Mesenchymal stem cell (in vitro differentiated cells and primary cell): ENCODE data around the gene CATSPERD.

Source experiments
- DNase-seq: peaks from one replicate; pipeline ENCODE4 v3.0.0-alpha.2; 2013
- H2AFZ ChIP-seq: one replicate; pipeline ENCODE4 v1.6.1; 2013; ENCODE audit warnings: low read depth, mild to moderate bottlenecking, control low read depth, inconsistent platforms, low read length, moderate library complexity
- H2AK5ac ChIP-seq: 2 replicates; pipeline ENCODE4 v1.6.1; 2013; ENCODE audit warnings: low read length, moderate library complexity, mild to moderate bottlenecking, inconsistent platforms; ENCODE audit not compliant: severe bottlenecking
- H2BK120ac ChIP-seq: one replicate; pipeline ENCODE4 v1.6.1; 2013; ENCODE audit warnings: low read depth, mild to moderate bottlenecking, inconsistent platforms, low read length, moderate library complexity
- H2BK12ac ChIP-seq, 2 experiments: one replicate each; pipeline ENCODE4 v1.6.1; 2013; ENCODE audit warnings: inconsistent platforms in 2 of 2, low read length in 2 of 2, mild to moderate bottlenecking in 2 of 2, moderate library complexity in 2 of 2, control low read depth in 1 of 2
- H2BK15ac ChIP-seq: one replicate; pipeline ENCODE4 v1.6.1; 2013; ENCODE audit warnings: mild to moderate bottlenecking, low read depth, inconsistent platforms; ENCODE audit not compliant: poor library complexity, severe bottlenecking
- H2BK5ac ChIP-seq: 2 replicates; pipeline ENCODE4 v1.6.1; 2013; ENCODE audit warnings: low read depth, mild to moderate bottlenecking, low read length, control low read depth, inconsistent platforms; ENCODE audit not compliant: poor library complexity, severe bottlenecking
- H3K14ac ChIP-seq, 2 experiments: one replicate each; pipeline ENCODE4 v1.6.1; 2013; ENCODE audit warnings: inconsistent platforms in 2 of 2, low read length in 2 of 2, control low read depth in 1 of 2, mild to moderate bottlenecking in 1 of 2, moderate library complexity in 1 of 2
- H3K18ac ChIP-seq, 2 experiments: one replicate each; pipeline ENCODE4 v1.6.1; 2013; ENCODE audit warnings: inconsistent platforms in 2 of 2, low read length in 2 of 2, control low read depth in 1 of 2, low read depth in 1 of 2, mild to moderate bottlenecking in 1 of 2
- H3K23ac ChIP-seq, 2 experiments: one replicate each; pipeline ENCODE4 v1.6.1; 2013; ENCODE audit warnings: inconsistent platforms in 2 of 2, low read length in 2 of 2, mild to moderate bottlenecking in 2 of 2, moderate library complexity in 2 of 2, control low read depth in 1 of 2
- H3K27ac ChIP-seq: 2 replicates; pipeline ENCODE4 v1.5.1; 2013; ENCODE audit warnings: mild to moderate bottlenecking, moderate library complexity, low read length, control low read depth, inconsistent platforms; ENCODE audit not compliant: poor library complexity, severe bottlenecking
- H3K27me3 ChIP-seq, 2 experiments: 2 replicates each; pipeline versions ENCODE4 v1.6.1 to v1.7.0; 2013; ENCODE audit warnings: low read length in 2 of 2, mild to moderate bottlenecking in 2 of 2, moderate library complexity in 2 of 2, control low read depth in 1 of 2, inconsistent platforms in 1 of 2; ENCODE audit not compliant: control insufficient read depth in 1 of 2, insufficient read depth in 1 of 2
- H3K36me3 ChIP-seq, 2 experiments: 2 replicates each; pipeline versions ENCODE4 v1.6.1 to v1.7.0; 2013; ENCODE audit warnings: low read length in 2 of 2, control low read depth in 1 of 2, inconsistent platforms in 1 of 2, low read depth in 1 of 2, mild to moderate bottlenecking in 1 of 2; ENCODE audit not compliant: insufficient read depth in 2 of 2, control insufficient read depth in 1 of 2
- H3K4ac ChIP-seq, 2 experiments: one replicate each; pipeline ENCODE4 v1.6.1; 2013; ENCODE audit warnings: inconsistent platforms in 2 of 2, low read length in 2 of 2, mild to moderate bottlenecking in 2 of 2, moderate library complexity in 2 of 2, control low read depth in 1 of 2, low read depth in 1 of 2
- H3K4me1 ChIP-seq: 2 replicates; pipeline ENCODE4 v1.6.1; 2013; ENCODE audit warnings: low read depth, low read length, control low read depth; ENCODE audit not compliant: control insufficient read depth, insufficient read depth
- H3K4me2 ChIP-seq: 2 replicates; pipeline ENCODE4 v1.6.1; 2013; ENCODE audit warnings: low read length, mild to moderate bottlenecking, inconsistent platforms; ENCODE audit not compliant: poor library complexity, severe bottlenecking
- H3K4me3 ChIP-seq, 2 experiments: 2 replicates each; pipeline versions ENCODE4 v1.5.1 to v1.7.0; 2013; ENCODE audit warnings: low read length in 2 of 2, mild to moderate bottlenecking in 2 of 2, control low read depth in 1 of 2, low read depth in 1 of 2; ENCODE audit not compliant: insufficient read depth in 1 of 2
- H3K79me1 ChIP-seq: replicated peaks from 2 replicates; pipeline ENCODE4 v1.6.1; 2013; ENCODE audit warnings: mild to moderate bottlenecking, control low read depth, low read length, inconsistent platforms; ENCODE audit not compliant: poor library complexity, severe bottlenecking
- H3K9ac ChIP-seq: 2 replicates; pipeline ENCODE4 v1.7.0; 2013; ENCODE audit warnings: mild to moderate bottlenecking, low read length, moderate library complexity
- H3K9me3 ChIP-seq: 2 replicates; pipeline ENCODE4 v1.7.0; 2013; ENCODE audit warnings: mild to moderate bottlenecking, low read length; ENCODE audit not compliant: control insufficient read depth
- H4K8ac ChIP-seq: one replicate; pipeline ENCODE4 v1.6.1; 2013; ENCODE audit warnings: inconsistent platforms, mild to moderate bottlenecking, low read length, moderate library complexity
- H4K91ac ChIP-seq: one replicate; pipeline ENCODE4 v1.6.1; 2013; ENCODE audit warnings: mild to moderate bottlenecking, low read length, inconsistent platforms
- WGBS: methylation state at CpG from one replicate; pipeline ENCODE4 v1.1.7; 2013; ENCODE audit warnings: mixed read lengths; 5-methylcytosine and 5-hydroxymethylcytosine counted together

The CATSPERD gene

DNA sequence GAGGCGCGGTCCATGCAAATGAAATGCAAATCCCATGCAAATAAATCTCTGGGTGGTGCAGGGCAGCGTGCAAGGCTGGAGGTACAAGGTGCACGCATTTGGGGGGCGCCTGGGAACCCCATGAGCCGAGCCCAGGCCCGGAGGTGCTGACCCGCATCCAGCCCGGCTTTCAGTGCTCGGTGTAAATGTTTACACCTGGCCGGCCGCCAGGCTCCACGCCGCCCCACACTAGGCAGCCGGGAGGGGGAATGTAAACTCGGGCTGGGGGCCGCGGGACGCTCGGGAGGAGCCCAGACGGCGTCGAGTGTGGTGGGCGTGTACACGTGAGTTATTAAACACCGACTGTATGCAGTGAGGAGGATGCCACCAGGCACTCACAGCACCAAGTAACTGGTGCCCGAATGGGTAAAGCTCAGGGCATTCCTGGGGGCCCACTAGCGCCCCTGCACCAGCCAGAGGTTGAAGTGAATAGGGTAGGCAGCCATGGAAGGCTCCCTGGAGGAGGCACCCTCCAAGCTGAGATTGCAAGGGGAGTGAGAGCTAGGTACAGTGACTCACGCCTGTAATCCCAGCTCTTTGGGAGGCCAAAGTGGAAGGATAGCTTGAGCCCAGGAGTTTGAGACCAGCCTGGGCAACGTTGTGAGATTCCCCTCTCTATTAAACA is 101.9 kb downstream of the CATSPERD start:
- no peak overlapping the region for H3K27ac ChIP-seq
- H2AFZ ChIP-seq, result no peak overlapping the region
- H2AK5ac ChIP-seq, result no peak overlapping the region
- no peak overlapping the region for H3K9ac ChIP-seq
- H3K4me3 ChIP-seq, result no peak overlapping the region
- DNase-seq, result no peak
- no peaks in the 10 kb centered on the region for H3K36me3 ChIP-seq
- H3K27me3 ChIP-seq, result peaks cover 0 to 28% of the 10 kb centered on the region in 2 experiments
- no peak overlapping the region for H3K14ac ChIP-seq
- H3K4ac ChIP-seq, result no peak overlapping the region
- no peak overlapping the region for H2BK120ac ChIP-seq
- no peak overlapping the region for H3K23ac ChIP-seq
- H2BK12ac ChIP-seq, result no peak overlapping the region
- H2BK5ac ChIP-seq, result no peak overlapping the region
- H4K91ac ChIP-seq, result no peak overlapping the region
- no peak overlapping the region for H3K18ac ChIP-seq
- WGBS, result 81% methylated on average over 29 of the region's 30 CpGs
- peaks cover 11% of the 10 kb centered on the region for H3K4me1 ChIP-seq
- no peaks in the 10 kb centered on the region for H3K9me3 ChIP-seq
- no peak overlapping the region for H3K4me2 ChIP-seq
- no peak overlapping the region for H2BK15ac ChIP-seq
- no peaks in the 10 kb centered on the region for H3K79me1 ChIP-seq
- no peak overlapping the region for H4K8ac ChIP-seq

- Histone ChIP-seq H3K4ac (no peak overlapping the region), H3K36me3 (no peaks in the 10 kb centered on the region), H2BK5ac (no peak overlapping the region), H3K4me1 (peaks cover 17% of the 10 kb centered on the region), H3K18ac (no peak overlapping the region), H4K91ac (no peak overlapping the region), H3K14ac (peak overlapping the region in 1 of 2 experiments; percentile 30), H3K79me1 (peaks cover 1% of the 10 kb centered on the region), H3K27me3 (peaks cover 0 to 30% of the 10 kb centered on the region in 2 experiments), H2AFZ (no peak overlapping the region), H3K27ac (no peak overlapping the region), H2AK5ac (no peak overlapping the region), H2BK12ac (no peak overlapping the region), H4K8ac (no peak overlapping the region), H3K4me3 (no peak overlapping the region), H3K9me3 (no peaks in the 10 kb centered on the region), H2BK15ac (no peak overlapping the region), H3K4me2 (no peak overlapping the region), H2BK120ac (no peak overlapping the region), H3K9ac (no peak overlapping the region), H3K23ac (no peak overlapping the region)
- peak; percentile 34 for DNase-seq
- 80% methylated on average over 30 of the region's 30 CpGs for WGBS
Measured at GRCh38 chr19:5823579-5824281, 103.3 kb downstream of the CATSPERD start.

DNA sequence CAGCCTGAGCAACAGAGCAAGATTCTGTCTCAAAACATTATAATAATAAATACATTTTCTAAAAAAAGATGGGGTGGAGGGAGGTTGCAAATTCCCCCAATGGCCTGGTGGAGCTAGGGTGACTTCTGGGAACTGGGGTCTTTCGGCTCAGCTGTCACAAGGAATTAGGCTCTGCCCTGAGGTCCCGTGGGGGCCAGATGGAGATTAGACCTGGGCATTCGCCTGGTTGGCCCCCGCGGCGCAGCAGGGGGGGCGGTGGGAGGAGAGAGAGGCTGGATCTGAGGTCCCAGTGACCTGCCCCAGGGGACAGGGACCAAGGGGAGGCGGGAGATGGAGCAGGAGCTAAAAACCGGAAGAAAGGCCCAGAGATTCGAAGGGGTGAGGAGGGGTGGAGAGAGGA is 104.3 kb downstream of the CATSPERD start:
- Histone ChIP-seq H3K23ac (no peak overlapping the region), H3K4me3 (no peak overlapping the region), H3K4me1 (peaks cover 27% of the 10 kb centered on the region), H2BK5ac (no peak overlapping the region), H3K36me3 (no peaks in the 10 kb centered on the region), H2AK5ac (no peak overlapping the region), H3K9ac (no peak overlapping the region), H4K8ac (no peak overlapping the region), H3K27ac (no peak overlapping the region), H3K27me3 (peaks cover 0 to 40% of the 10 kb centered on the region in 2 experiments), H2AFZ (no peak overlapping the region), H3K18ac (no peak overlapping the region), H3K79me1 (peaks cover 1% of the 10 kb centered on the region), H2BK120ac (no peak overlapping the region), H3K9me3 (no peaks in the 10 kb centered on the region), H2BK15ac (no peak overlapping the region), H3K4me2 (no peak overlapping the region), H3K14ac (no peak overlapping the region), H4K91ac (no peak overlapping the region), H3K4ac (no peak overlapping the region), H2BK12ac (no peak overlapping the region)
- WGBS, result 93% methylated on average over 10 of the region's 10 CpGs
- no peak for DNase-seq

- no peak overlapping the region for H4K91ac ChIP-seq
- no peak overlapping the region for H3K9ac ChIP-seq
- H3K27me3 ChIP-seq, result peaks cover 0 to 44% of the 10 kb centered on the region in 2 experiments
- no peak overlapping the region for H2AFZ ChIP-seq
- 95% methylated on average over 21 of the region's 21 CpGs for WGBS
- no peak overlapping the region for H3K14ac ChIP-seq
- H3K18ac ChIP-seq, result no peak overlapping the region
- H2BK12ac ChIP-seq, result no peak overlapping the region
- no peak overlapping the region for H3K4me2 ChIP-seq
- H3K27ac ChIP-seq, result no peak overlapping the region
- no peak overlapping the region for H2BK120ac ChIP-seq
- H3K4ac ChIP-seq, result no peak overlapping the region
- no peak overlapping the region for H4K8ac ChIP-seq
- H3K36me3 ChIP-seq, result no peaks in the 10 kb centered on the region
- H3K4me3 ChIP-seq, result no peak overlapping the region
- H3K23ac ChIP-seq, result no peak overlapping the region
- no peak overlapping the region for H2BK15ac ChIP-seq
- H2BK5ac ChIP-seq, result no peak overlapping the region
- no peaks in the 10 kb centered on the region for H3K9me3 ChIP-seq
- H3K4me1 ChIP-seq, result peaks cover 30% of the 10 kb centered on the region
- peaks cover 1% of the 10 kb centered on the region for H3K79me1 ChIP-seq
- DNase-seq, result no peak
- no peak overlapping the region for H2AK5ac ChIP-seq
Measured at GRCh38 chr19:5825178-5825577, 104.7 kb downstream of the CATSPERD start.
